OCI-LY3 (cell line): ENCODE results near the gene FERMT3.

Experiments used
- EZH2phosphoT487 ChIP-seq: fragments of 200-600 bp; shearing (Covaris generic); IDR thresholded peaks from 2 replicates; pipeline ENCODE4 v1.6.1; 2018; ENCODE audit warnings: antibody characterized with exemption, mixed run types, low read depth
- TF ChIP-seq, protein P1 (sequence below): fragments of 200-600, 300-600 bp; sonication (generic); IDR thresholded peaks from 2 replicates; pipeline ENCODE4 v1.5.1; 2014; ENCODE audit warnings: antibody characterized with exemption, low read length, low read depth

DNA sequence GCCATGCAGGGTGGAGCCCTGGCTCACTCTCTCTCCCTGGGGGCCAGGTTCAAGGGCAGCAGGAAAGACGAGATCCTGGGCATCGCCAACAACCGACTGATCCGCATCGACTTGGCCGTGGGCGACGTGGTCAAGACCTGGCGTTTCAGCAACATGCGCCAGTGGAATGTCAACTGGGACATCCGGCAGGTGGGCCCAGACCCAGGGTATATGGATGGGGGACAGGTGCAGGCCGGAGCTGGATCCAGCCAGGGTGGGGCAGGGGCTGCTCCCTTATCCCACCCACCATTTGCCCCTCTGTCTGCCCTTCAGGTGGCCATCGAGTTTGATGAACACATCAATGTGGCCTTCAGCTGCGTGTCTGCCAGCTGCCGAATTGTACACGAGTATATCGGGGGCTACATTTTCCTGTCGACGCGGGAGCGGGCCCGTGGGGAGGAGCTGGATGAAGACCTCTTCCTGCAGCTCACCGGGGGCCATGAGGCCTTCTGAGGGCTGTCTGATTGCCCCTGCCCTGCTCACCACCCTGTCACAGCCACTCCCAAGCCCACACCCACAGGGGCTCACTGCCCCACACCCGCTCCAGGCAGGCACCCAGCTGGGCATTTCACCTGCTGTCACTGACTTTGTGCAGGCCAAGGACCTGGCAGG lies 16.6 kb downstream of the FERMT3 start:
- TF ChIP-seq, protein P1, sequence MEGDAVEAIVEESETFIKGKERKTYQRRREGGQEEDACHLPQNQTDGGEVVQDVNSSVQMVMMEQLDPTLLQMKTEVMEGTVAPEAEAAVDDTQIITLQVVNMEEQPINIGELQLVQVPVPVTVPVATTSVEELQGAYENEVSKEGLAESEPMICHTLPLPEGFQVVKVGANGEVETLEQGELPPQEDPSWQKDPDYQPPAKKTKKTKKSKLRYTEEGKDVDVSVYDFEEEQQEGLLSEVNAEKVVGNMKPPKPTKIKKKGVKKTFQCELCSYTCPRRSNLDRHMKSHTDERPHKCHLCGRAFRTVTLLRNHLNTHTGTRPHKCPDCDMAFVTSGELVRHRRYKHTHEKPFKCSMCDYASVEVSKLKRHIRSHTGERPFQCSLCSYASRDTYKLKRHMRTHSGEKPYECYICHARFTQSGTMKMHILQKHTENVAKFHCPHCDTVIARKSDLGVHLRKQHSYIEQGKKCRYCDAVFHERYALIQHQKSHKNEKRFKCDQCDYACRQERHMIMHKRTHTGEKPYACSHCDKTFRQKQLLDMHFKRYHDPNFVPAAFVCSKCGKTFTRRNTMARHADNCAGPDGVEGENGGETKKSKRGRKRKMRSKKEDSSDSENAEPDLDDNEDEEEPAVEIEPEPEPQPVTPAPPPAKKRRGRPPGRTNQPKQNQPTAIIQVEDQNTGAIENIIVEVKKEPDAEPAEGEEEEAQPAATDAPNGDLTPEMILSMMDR, result no peak
- no peak for TF ChIP-seq EZH2phosphoT487
